Activated naive CD8-positive, alpha-beta T cell treated with anti-CD3 and anti-CD28 coated beads, Interleukin-2, amount 50 U/mL, for 24 hours (primary cell): Measurements from ENCODE around the gene PEDS1.
"Not testable (repeated sequence)": the region's sequence is repeated elsewhere in the genome, so short reads cannot be mapped to it uniquely, and the experiment has no call there.

Experiments used
- ATAC-seq: fragments of 150-1000 bp; cut with Tn5 transposase; one replicate; pipeline ENCODE4 v1.10.0; 2021
- DNase-seq: peaks from one replicate; pipeline ENCODE4 v3.0.0; 2021
- H3K27ac Mint-ChIP-seq: one replicate; pipeline ENCODE4 v1.8.0; 2021; ENCODE audit warnings: mild to moderate bottlenecking, mixed read lengths
- H3K27me3 Mint-ChIP-seq: one replicate; pipeline ENCODE4 v1.8.0; 2021; ENCODE audit warnings: mixed read lengths
- H3K36me3 Mint-ChIP-seq: one replicate; pipeline ENCODE4 v1.8.0; 2021; ENCODE audit warnings: low read depth, mixed read lengths
- H3K4me1 Mint-ChIP-seq: one replicate; pipeline ENCODE4 v1.8.0; 2021; ENCODE audit warnings: mixed read lengths
- H3K4me3 Mint-ChIP-seq: one replicate; pipeline ENCODE4 v1.8.0; 2021; ENCODE audit warnings: mild to moderate bottlenecking, moderate library complexity, mixed read lengths
- H3K9me3 Mint-ChIP-seq: one replicate; pipeline ENCODE4 v1.8.0; 2021; ENCODE audit warnings: mixed read lengths

Gene PEDS1

GRCh38 chr20:50138120-50138478 is 15.4 kb downstream of the PEDS1 start:
- ATAC-seq (no peak), DNase-seq (no peak)
- Mint-ChIP-seq H3K4me3 (no peak overlapping the region), H3K4me1 (peaks cover 19% of the 10 kb centered on the region), H3K36me3 (peaks cover 25% of the 10 kb centered on the region), H3K27me3 (no peaks in the 10 kb centered on the region), H3K27ac (no peak overlapping the region), H3K9me3 (no peaks in the 10 kb centered on the region)

- not testable (repeated sequence) for H3K4me3 Mint-ChIP-seq, H3K27ac Mint-ChIP-seq, DNase-seq, ATAC-seq, H3K27me3 Mint-ChIP-seq, H3K9me3 Mint-ChIP-seq
- Mint-ChIP-seq H3K4me1 (peaks cover 19% of the 10 kb centered on the region), H3K36me3 (peaks cover 21% of the 10 kb centered on the region)
Observed at GRCh38 chr20:50137702-50138101, 15.8 kb downstream of the PEDS1 start.

GRCh38 chr20:50136822-50137599 is 16.5 kb downstream of the PEDS1 start:
- DNase-seq, result no peak
- Mint-ChIP-seq H3K27me3 (no peaks in the 10 kb centered on the region), H3K27ac (no peak overlapping the region), H3K4me1 (peaks cover 19% of the 10 kb centered on the region), H3K9me3 (no peaks in the 10 kb centered on the region), H3K36me3 (peaks cover 17% of the 10 kb centered on the region), H3K4me3 (no peak overlapping the region)
- ATAC-seq, result peak; percentile 50

- Mint-ChIP-seq H3K4me1 (peaks cover 14% of the 10 kb centered on the region), H3K36me3 (peaks cover 18% of the 10 kb centered on the region)
- not testable (repeated sequence) for H3K27me3 Mint-ChIP-seq, H3K27ac Mint-ChIP-seq, DNase-seq, ATAC-seq, H3K9me3 Mint-ChIP-seq, H3K4me3 Mint-ChIP-seq
Observed at GRCh38 chr20:50135157-50135556, 18.4 kb downstream of the PEDS1 start.

- H3K4me1 Mint-ChIP-seq, result peaks cover 14% of the 10 kb centered on the region
- H3K27me3 Mint-ChIP-seq, result no peaks in the 10 kb centered on the region
- no peak overlapping the region for H3K4me3 Mint-ChIP-seq
- no peaks in the 10 kb centered on the region for H3K9me3 Mint-ChIP-seq
- DNase-seq (no peak), ATAC-seq (no peak)
- peaks cover 20% of the 10 kb centered on the region for H3K36me3 Mint-ChIP-seq
- no peak overlapping the region for H3K27ac Mint-ChIP-seq
Observed at GRCh38 chr20:50133474-50134217, 19.9 kb downstream of the PEDS1 start.

GRCh38 chr20:50133041-50133440 is 20.5 kb downstream of the PEDS1 start:
- ATAC-seq, result no peak
- Mint-ChIP-seq H3K4me3 (no peak overlapping the region), H3K9me3 (no peaks in the 10 kb centered on the region), H3K4me1 (peaks cover 13% of the 10 kb centered on the region), H3K36me3 (peaks cover 20% of the 10 kb centered on the region), H3K27me3 (no peaks in the 10 kb centered on the region), H3K27ac (no peak overlapping the region)
- no peak for DNase-seq

GRCh38 chr20:50130995-50131394 is 22.5 kb downstream of the PEDS1 start:
- no peaks in the 10 kb centered on the region for H3K4me1 Mint-ChIP-seq
- no peak for DNase-seq
- peak overlapping the region; percentile 46 for H3K27ac Mint-ChIP-seq
- H3K27me3 Mint-ChIP-seq, result no peaks in the 10 kb centered on the region
- H3K4me3 Mint-ChIP-seq, result no peak overlapping the region
- peaks cover 24% of the 10 kb centered on the region for H3K36me3 Mint-ChIP-seq
- no peak for ATAC-seq
- H3K9me3 Mint-ChIP-seq, result no peaks in the 10 kb centered on the region

- Mint-ChIP-seq H3K27ac (no peak overlapping the region), H3K9me3 (no peaks in the 10 kb centered on the region), H3K4me1 (no peaks in the 10 kb centered on the region), H3K27me3 (no peaks in the 10 kb centered on the region), H3K36me3 (peaks cover 20% of the 10 kb centered on the region), H3K4me3 (no peak overlapping the region)
- DNase-seq, result no peak
- no peak for ATAC-seq
Observed at GRCh38 chr20:50130356-50130723, 23.2 kb downstream of the PEDS1 start.

GRCh38 chr20:50129662-50130355 is 23.7 kb downstream of the PEDS1 start:
- no peaks in the 10 kb centered on the region for H3K9me3 Mint-ChIP-seq
- ATAC-seq (peak; percentile 39), DNase-seq (no peak)
- H3K27me3 Mint-ChIP-seq, result no peaks in the 10 kb centered on the region
- no peak overlapping the region for H3K27ac Mint-ChIP-seq
- H3K4me1 Mint-ChIP-seq, result no peaks in the 10 kb centered on the region
- peaks cover 23% of the 10 kb centered on the region for H3K36me3 Mint-ChIP-seq
- H3K4me3 Mint-ChIP-seq, result no peak overlapping the region

GRCh38 chr20:50128520-50128905 is 25.0 kb downstream of the PEDS1 start:
- peaks cover 21% of the 10 kb centered on the region for H3K36me3 Mint-ChIP-seq

GRCh38 chr20:50127587-50128519 is 25.7 kb downstream of the PEDS1 start:
- H3K36me3 Mint-ChIP-seq, result peaks cover 23% of the 10 kb centered on the region
- H3K27me3 Mint-ChIP-seq, result no peaks in the 10 kb centered on the region
- no peaks in the 10 kb centered on the region for H3K9me3 Mint-ChIP-seq
- no peak overlapping the region for H3K27ac Mint-ChIP-seq
- ATAC-seq (no peak), DNase-seq (no peak)
- no peaks in the 10 kb centered on the region for H3K4me1 Mint-ChIP-seq
- no peak overlapping the region for H3K4me3 Mint-ChIP-seq

More at GRCh38 chr20:50128520-50128905, 25.0 kb downstream of the PEDS1 start:
- ATAC-seq (no peak), DNase-seq (no peak)
- Mint-ChIP-seq H3K4me1 (no peaks in the 10 kb centered on the region), H3K27me3 (no peaks in the 10 kb centered on the region), H3K4me3 (no peak overlapping the region), H3K9me3 (no peaks in the 10 kb centered on the region), H3K27ac (no peak overlapping the region)

GRCh38 chr20:50126662-50127061 is 26.9 kb downstream of the PEDS1 start:
- Mint-ChIP-seq H3K27me3 (no peaks in the 10 kb centered on the region), H3K9me3 (no peaks in the 10 kb centered on the region), H3K4me1 (no peaks in the 10 kb centered on the region), H3K27ac (no peak overlapping the region), H3K36me3 (peaks cover 25% of the 10 kb centered on the region), H3K4me3 (no peak overlapping the region)
- ATAC-seq (no peak), DNase-seq (no peak)

- ATAC-seq, result no peak
- peaks cover 22% of the 10 kb centered on the region for H3K36me3 Mint-ChIP-seq
- H3K4me1 Mint-ChIP-seq, result peaks cover 2% of the 10 kb centered on the region
- no peak overlapping the region for H3K4me3 Mint-ChIP-seq
- no peaks in the 10 kb centered on the region for H3K27me3 Mint-ChIP-seq
- no peak overlapping the region for H3K27ac Mint-ChIP-seq
- no peak for DNase-seq
- H3K9me3 Mint-ChIP-seq, result no peaks in the 10 kb centered on the region
Observed at GRCh38 chr20:50125279-50125678, 28.2 kb downstream of the PEDS1 start.

- Mint-ChIP-seq H3K9me3 (no peaks in the 10 kb centered on the region), H3K27me3 (no peaks in the 10 kb centered on the region), H3K27ac (no peak overlapping the region), H3K4me1 (peaks cover 2% of the 10 kb centered on the region), H3K36me3 (peaks cover 19% of the 10 kb centered on the region), H3K4me3 (no peak overlapping the region)
- DNase-seq (no peak), ATAC-seq (no peak)
Observed at GRCh38 chr20:50124496-50124895, 29.0 kb downstream of the PEDS1 start.
